ENCODE results near the gene ADGRL3.
"Not testable (repeated sequence)": the region's sequence is repeated elsewhere in the genome, so short reads cannot be mapped to it uniquely, and the experiment has no call there.

Gene ADGRL3

DNA sequence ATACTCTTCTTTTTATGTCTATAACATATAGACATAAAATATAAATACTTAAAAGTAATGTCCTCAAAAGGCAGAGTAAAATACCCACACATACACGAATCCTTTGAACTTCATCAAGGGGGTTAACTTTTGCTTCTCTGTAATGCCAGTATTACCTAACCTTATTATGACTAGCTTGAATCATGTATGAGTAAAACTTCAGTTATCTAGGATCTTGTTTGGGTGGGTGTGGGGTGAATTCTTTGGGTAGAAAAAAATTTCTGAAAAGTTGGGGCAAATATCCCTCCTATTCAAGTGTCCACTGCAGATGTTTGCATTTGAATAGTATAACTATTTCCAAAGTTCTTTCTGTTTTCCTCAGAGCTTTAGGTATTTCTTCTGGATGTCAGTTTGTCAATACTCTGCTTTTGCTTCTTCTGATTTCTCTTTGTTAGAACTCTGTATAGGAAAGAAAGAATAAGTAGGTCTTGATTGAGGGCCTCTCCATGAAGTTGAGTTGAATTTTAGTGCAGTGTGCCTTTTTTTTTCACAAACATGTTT is 173.8 kb downstream of the ADGRL3 start:
- no peak for DNase-seq

DNA sequence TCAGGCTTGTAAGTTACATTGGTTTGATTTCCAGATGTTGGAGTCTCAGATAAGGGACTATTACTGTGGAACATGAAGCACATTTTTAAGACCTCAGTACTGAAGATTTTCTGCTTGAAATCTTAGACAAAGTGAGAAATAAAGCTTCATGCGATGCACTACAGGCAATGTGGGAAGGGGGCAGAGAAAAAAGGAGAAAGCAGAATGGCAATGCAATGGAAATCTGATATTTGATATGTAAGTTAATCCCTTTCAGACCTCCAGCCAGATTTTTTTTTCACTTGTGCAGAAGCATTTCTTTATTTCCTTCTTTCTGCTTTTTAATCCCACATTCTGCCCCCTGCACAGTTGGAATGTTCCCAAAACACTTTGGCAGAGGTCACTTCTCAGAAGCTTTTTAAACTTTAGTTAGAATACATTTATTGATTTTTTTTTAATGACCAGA is 174.3 kb downstream of the ADGRL3 start:
- DNase-seq, result no peak

DNA sequence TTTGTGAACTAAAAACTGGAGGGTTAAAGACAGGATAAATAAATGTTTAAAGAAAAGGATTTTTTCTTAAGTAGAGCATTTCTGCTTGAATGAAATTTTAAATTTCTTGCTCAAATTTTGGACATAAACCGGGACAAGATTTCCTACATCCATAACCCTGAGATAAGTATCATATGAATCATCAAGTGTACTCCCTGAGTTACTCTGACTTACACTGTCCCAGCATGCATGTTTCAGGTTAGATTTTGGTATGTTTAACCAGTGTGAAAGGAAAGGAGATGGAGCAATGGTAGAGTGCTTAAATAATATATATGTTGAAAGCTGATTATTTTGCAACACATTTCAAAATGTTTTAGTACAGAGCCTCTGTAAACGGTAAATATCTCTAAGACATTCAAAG is 175.2 kb downstream of the ADGRL3 start:
- no peak for DNase-seq

DNA sequence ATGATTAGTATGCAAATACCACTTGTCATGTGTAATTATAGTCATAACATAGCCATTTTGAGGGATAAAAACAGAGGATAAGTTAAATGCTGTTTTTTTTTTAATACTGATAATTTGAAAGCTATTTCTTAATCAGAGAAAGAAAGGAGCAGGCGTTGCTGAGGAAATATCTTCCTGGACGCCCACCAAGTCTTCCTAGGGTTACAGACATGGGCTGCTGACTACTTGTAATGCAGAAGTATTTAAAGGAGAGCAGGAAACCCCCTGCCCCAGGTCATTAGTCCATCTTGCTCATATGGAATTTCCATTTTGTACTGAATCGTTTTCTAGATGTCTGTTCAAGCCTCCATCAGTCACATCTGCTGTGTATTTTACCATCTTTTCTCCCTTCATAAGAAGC is 176.2 kb downstream of the ADGRL3 start:
- DNase-seq, result no peak

DNA sequence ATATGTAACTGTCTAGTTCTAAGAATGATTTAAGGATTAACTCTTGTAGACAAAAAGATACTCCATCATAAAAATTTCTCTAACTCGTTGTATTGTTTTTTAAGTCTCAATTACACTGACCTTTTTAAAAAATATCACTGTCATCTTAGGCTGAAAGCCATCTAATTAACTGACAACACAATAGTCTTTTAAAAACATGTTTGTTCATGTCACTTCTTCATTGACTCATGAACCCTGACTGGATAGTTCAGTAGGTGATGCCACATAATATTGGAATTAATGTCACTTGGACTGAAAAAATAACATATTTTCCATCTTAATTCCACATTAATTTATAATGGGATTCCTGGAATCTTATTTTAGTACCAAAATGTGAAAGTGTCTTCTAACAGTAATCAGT is 179.3 kb downstream of the ADGRL3 start:
- no peak for DNase-seq

DNA sequence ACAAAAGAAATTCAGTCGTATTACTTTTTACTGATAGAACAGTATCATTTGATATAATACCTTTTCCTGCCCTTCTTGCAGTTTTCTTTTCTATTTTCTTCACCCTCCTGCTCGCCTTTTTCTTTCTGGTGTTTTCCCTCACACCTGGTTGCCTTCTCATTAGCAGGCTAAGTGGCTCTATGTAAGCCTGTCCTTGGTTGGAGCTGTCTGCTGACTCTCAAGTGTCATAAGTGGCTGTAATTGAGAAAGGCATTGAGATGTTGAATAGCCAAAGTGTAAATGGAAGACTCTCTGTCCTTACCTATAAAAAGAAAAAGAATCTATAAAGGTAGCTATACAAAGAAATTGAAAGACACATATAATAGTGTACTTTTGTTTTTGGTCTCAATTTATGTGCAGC is 180.7 kb downstream of the ADGRL3 start:
- DNase-seq, result no peak

DNA sequence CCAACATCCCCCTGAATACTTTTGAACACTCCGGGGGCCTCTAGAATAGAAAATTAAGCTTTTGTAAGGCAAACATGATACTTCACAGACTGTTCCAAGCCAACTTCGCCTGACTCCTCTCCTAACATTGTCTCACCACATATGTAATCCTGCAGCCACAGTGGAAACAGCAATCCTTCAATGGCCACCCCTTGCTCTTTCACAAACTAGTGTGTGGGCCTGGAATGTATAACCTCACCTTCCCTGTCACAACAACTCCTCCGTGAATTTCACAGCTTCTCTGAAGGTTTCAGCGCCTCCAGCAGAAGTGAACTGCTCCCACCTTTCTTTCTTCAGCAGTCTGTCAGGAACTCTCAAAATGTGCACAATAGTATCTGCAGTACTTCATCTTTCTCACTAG is 185.1 kb downstream of the ADGRL3 start:
- DNase-seq, result no peak

DNA sequence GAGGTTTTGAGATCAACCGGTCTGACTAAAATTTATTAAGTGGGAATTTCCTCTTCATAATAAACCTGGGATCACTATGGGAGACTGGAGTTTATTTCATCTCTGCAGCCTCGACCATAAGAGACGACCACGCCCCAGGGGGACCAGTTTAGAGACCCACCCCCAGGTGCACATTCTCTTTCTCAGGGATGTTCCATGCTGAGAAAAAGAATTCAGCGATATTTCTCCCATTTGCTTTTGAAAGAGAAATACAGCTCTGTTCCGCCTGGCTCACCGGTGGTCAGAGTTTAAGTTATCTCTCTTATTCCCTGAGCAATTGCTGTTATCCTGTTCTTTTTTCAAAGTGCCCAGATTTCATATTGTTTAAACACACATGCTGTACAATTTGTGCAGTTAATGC is 187.2 kb downstream of the ADGRL3 start:
- DNase-seq, result not testable (repeated sequence)

DNA sequence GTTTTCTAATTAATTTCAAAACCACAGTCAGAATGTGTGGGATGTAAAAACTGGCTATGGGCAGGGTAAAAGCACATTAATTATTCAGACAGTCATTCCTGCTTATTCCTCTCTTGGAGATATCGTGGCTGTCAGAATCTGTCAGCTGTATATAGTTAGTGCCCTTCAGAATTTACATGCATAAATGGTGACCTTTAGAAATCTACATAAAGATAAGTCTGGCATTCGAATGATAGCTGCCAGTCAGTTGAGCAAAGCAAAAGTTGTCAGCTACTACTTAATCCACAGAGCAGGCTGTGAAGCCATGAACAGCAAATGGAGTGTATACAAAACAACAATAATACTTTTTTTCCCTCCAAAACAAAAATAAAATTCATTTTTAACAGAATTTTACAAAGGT is 189.5 kb downstream of the ADGRL3 start:
- no peak for DNase-seq

DNA sequence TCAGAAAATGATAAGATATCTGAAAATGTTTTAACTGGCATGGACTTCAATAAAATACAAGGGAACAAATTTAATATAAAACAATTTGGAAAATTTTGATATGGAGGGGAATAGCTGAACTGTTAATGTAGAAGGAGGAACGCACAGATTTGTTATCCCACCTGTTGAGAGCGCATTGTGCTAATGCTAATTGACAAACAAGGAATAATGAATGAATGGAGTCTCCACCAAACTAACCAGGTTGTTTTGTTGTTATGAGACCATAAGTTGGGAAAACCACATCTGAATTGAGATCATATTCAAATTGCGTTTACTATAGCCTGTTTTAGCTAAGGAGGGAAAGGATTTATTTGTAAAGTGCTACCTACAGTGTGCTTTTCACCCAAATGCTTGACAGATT is 195.6 kb downstream of the ADGRL3 start:
- no peak for DNase-seq

GRCh38 chr4:61397174-61397573 is 197.0 kb downstream of the ADGRL3 start:
- no peak for DNase-seq

DNA sequence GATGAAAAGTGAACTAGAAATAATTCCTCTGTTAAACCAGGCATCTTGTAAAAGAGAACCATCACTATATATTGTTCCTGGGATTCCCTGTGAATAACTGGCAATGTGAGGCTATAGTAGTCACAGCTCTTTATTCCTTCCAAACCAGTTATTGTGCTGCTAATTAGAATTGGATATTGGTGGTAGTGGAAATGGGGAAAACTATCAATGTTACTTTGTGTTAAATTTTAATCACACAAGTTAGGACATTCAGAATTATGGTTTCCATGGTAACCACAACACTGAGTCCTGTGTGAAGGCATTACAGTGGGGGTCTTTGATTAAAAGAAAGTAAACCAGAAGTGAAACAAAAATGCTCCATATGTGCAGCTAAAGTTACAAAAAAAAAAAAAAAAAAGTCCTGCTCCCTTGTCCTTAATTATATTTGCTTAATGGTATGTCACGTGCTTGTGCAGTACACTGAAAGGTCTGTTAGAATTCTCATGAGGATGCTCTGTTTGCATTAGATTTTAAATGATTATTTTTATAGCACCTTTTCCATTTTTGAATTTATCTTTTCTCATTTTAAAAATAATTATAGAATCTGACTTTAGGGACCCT is 200.4 kb downstream of the ADGRL3 start:
- DNase-seq, result no peak

DNA sequence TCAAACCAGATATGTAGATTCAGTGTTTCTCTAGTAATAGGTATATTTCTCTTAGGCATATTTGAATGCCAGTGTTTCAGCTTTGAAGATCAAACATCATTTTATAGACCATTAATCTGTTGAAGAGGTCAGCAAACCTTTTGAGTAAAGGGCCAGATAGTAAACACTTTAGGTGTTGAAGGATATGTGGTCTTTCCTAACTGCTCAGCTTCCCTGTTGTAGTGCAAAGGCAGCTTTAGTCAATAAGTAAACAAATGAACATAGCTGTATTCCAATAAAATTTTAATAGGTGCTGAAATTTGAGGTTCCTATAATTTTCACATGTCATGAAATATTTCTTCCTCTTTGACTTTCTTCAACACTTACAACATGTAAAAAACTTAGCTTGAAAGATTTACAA is 201.6 kb downstream of the ADGRL3 start:
- DNase-seq, result no peak

DNA sequence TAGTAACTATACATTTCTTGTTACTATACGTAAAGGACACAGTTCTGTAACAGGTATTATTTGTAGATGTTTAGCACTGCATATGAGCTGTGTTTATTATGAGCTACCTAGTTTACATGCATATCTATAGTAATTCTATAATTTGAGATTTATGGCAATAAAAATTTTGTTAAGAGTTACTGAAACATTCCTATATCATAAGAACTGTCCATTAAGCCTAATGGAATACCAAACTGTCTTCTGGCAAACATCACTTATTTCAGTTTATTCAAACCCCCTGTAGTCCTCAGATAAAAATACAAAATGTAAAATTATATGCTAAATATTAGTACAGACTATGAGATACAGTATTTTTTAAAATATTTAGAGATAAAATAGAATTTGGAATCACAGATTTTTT is 205.2 kb downstream of the ADGRL3 start:
- DNase-seq, result no peak

DNA sequence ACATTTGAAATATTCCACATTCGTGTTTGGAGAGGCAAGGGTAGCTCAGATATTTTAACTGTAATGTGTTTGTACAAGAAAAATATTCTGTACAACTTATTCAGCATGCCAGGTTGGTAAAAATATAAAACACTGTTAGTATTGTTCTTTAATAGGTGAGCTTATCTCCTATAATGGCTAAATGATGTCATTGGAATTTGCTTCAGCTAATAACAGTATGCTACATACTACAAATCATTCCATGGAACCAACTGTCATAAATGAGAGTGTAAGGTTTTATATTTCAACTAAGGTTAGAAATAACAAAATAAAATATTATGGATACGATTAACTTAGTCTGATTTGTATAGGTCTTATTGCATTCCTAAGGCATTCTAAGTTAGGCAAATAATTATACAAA is 206.6 kb downstream of the ADGRL3 start:
- DNase-seq, result no peak

GRCh38 chr4:61407642-61408618 is 207.8 kb downstream of the ADGRL3 start:
- no peak for DNase-seq

DNA sequence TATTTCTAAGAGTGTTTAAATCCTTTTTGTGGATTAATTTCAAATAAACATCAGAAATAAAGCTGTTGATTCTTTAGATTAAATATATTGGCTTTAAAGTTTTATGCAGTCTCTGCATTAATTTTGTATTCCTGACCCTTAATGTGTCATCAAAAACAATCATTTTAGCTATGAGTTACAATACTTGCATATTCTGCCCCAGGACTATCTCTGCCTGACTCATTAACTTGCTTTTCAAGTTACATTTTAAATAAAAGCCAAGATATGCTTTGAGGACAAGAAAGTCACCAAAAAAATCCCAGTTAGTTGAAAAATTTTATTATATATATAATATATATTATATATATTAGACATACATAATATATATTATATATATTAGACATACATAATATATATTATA is 208.7 kb downstream of the ADGRL3 start:
- no peak for DNase-seq

DNA sequence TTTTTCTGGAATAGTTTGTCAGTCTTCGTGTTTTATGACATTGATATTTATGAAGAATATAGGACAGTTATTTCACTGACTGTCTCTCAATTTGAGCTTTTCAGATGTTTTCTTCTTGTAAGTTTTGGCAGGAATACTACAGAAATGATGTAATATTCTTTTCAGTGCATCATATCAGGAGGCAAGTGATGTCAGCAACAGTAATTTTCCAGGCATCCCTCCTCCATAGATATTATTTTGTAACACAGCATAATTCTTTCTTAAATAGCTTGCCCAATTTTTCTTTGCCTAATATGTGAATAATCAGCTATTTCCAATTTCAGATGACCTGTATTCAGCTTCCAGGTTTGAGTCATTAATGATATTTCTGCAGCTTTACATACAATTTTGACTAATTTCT is 211.1 kb downstream of the ADGRL3 start:
- no peak for DNase-seq

- no peak for DNase-seq
These were observed 225.2 kb downstream of the ADGRL3 start for GRCh38 chr4:61425315-61425714.

GRCh38 chr4:61426229-61426628 is 226.1 kb downstream of the ADGRL3 start:
- DNase-seq, result no peak

- no peak for DNase-seq
These were observed 227.1 kb downstream of the ADGRL3 start for GRCh38 chr4:61427099-61427817.

- no peak for DNase-seq
These were observed 227.8 kb downstream of the ADGRL3 start for GRCh38 chr4:61427818-61428495.

GRCh38 chr4:61428950-61429349 is 228.8 kb downstream of the ADGRL3 start:
- DNase-seq, result no peak

All from DMS79 treated with DMSO at 0.1 percent for 48 hours (cell line).